Prostate gland (tissue), 2 donors: ENCODE measurements around the gene RFTN1. TPM values are rescaled to one million over a fixed set of nuclear protein-coding genes. Genes with fewer than 3 reads are reported as not detected.

Experiments
- DNase-seq: peaks from one replicate; pipeline ENCODE4 v3.0.0-alpha.2; 2019; ENCODE audit warnings: low spot score
- H3K27ac ChIP-seq, 2 donors: fragments of 200-600 bp; sonication (generic); 2 replicates each; pipeline ENCODE4 v1.5.1; 2017 to 2019
- H3K27me3 ChIP-seq: fragments of 200-600 bp; sonication (generic); replicated peaks from 2 replicates; pipeline ENCODE4 v1.5.1; 2019; ENCODE audit not compliant: insufficient read depth
- H3K36me3 ChIP-seq, 2 donors: fragments of 200-600 bp; sonication (generic); 1 replicate in 1 of 2; 2 replicates in 1 of 2; pipeline versions ENCODE4 v1.5.1 to v1.8.1; 2017 to 2019
- H3K4me1 ChIP-seq: fragments of 200-600 bp; sonication (generic); replicated peaks from 2 replicates; pipeline ENCODE4 v1.5.1; 2019
- H3K4me3 ChIP-seq, 2 donors: fragments of 200-600 bp; sonication (generic); 2 replicates each; pipeline ENCODE4 v1.5.1; 2017 to 2019
- H3K9me3 ChIP-seq: fragments of 200-600 bp; sonication (generic); 2 replicates; pipeline ENCODE4 v1.5.1; 2017
- POLR2A ChIP-seq: fragments of 450-650 bp; IDR thresholded peaks from one replicate; pipeline ENCODE4 v1.6.1; 2016; ENCODE audit warnings: antibody characterized with exemption, mild to moderate bottlenecking
- POLR2AphosphoS5 ChIP-seq: sonication (generic); formaldehyde crosslinking; IDR thresholded peaks from one replicate; pipeline ENCODE4 v1.6.1; 2017; ENCODE audit warnings: antibody characterized with exemption
- WGBS: methylation state at CpG from one replicate; pipeline ENCODE4 v1.1.5; 2018; 5-methylcytosine and 5-hydroxymethylcytosine counted together
- intact Hi-C: fragments of 100-400 bp; cut with DNase I; formaldehyde crosslinking; loops from one replicate; pipeline ENCODE4 v1.14.2; 2022
- total RNA-seq, 2 donors: library from RNA; depleted of rRNA; stranded (reverse); fragments of >200 nt; gene quantifications; one replicate each; pipeline ENCODE4 v1.1.0, GENCODE V29; 2016
- TF ChIP-seq, protein P1 (sequence below), 4 experiments: fragments of 200-600 bp in 2 of 4; fragments of 450-650 bp in 2 of 4; sonication (generic) in 2 of 4; IDR thresholded peaks; 1 replicate in 3 of 4; 2 replicates in 1 of 4; pipeline ENCODE4 v1.5.1; 2016 to 2019; ENCODE audit warnings: antibody characterized with exemption in 4 of 4, mild to moderate bottlenecking in 2 of 4, moderate library complexity in 2 of 4

RFTN1 gene
- total RNA-seq, 2 donors from 2014 or later, result 7.4 to 16.1 TPM

- H3K9me3 ChIP-seq, result no peaks in the 10 kb centered on the region
- TF ChIP-seq POLR2A (no peak), POLR2AphosphoS5 (no peak)
- TF ChIP-seq, protein P1, sequence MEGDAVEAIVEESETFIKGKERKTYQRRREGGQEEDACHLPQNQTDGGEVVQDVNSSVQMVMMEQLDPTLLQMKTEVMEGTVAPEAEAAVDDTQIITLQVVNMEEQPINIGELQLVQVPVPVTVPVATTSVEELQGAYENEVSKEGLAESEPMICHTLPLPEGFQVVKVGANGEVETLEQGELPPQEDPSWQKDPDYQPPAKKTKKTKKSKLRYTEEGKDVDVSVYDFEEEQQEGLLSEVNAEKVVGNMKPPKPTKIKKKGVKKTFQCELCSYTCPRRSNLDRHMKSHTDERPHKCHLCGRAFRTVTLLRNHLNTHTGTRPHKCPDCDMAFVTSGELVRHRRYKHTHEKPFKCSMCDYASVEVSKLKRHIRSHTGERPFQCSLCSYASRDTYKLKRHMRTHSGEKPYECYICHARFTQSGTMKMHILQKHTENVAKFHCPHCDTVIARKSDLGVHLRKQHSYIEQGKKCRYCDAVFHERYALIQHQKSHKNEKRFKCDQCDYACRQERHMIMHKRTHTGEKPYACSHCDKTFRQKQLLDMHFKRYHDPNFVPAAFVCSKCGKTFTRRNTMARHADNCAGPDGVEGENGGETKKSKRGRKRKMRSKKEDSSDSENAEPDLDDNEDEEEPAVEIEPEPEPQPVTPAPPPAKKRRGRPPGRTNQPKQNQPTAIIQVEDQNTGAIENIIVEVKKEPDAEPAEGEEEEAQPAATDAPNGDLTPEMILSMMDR (IDR thresholded peaks at IDR 0.05), result no peak
- intact Hi-C loops, result no loop called here
- no peak overlapping the region for H3K27ac ChIP-seq
- no peaks in the 10 kb centered on the region for H3K27me3 ChIP-seq
- no peaks in the 10 kb centered on the region for H3K4me1 ChIP-seq
- no peak overlapping the region for H3K4me3 ChIP-seq
- DNase-seq, result no peak
- no peaks in the 10 kb centered on the region for H3K36me3 ChIP-seq
- 97% methylated on average over 3 of the region's 3 CpGs for WGBS
These were observed 37.7 kb downstream of the RFTN1 start for GRCh38 chr3:16475766-16476165.

DNA sequence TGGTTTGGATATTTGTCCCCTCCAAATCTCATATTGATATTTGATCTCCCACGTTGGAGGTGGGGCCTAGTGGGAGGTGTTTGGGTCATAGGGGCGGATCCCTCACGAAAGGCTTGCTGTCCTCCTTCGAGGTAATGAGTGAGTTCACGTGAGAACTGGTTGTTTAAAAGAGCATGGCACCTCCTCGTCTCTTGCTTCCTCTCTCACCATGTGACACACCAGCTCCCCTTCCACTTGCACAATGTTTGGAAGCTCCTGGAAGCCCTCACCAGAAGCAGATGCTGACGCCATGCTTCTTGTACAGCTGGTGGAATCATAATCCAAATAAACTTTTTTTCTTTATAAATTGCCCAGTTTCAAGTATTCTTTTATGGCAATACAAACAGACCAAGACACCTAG lies 38.6 kb downstream of the RFTN1 start:
- Histone ChIP-seq H3K4me3 (no peak overlapping the region), H3K4me1 (no peaks in the 10 kb centered on the region), H3K36me3 (no peaks in the 10 kb centered on the region), H3K27me3 (no peaks in the 10 kb centered on the region), H3K9me3 (no peaks in the 10 kb centered on the region), H3K27ac (no peak overlapping the region)
- DNase-seq, result no peak
- WGBS, result 70% methylated on average over 7 of the region's 7 CpGs
- TF ChIP-seq, protein P1 (IDR thresholded peaks at IDR 0.05), result no peak
- TF ChIP-seq POLR2A, result no peak
- no peak for TF ChIP-seq POLR2AphosphoS5
- intact Hi-C loops, result no loop called here

DNA sequence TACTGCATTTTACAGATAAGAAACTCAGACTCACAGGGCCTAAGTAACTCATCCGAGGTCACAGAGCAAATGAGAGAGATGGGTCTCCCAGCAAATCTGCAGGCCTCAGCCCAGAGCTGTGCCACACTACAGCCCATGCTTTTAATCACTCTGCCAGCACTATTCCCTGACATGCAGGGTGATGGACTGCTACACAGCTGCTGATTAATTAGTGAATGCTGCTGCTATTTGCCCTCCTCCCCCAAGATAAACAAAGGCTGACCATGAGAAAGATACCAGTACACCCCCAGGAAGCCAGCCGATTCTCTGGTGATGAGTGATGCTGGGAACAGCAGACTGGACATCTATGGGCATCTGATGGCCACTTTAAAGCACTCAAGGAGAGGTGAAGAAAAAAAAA lies 39.3 kb downstream of the RFTN1 start:
- TF ChIP-seq POLR2A, result no peak
- TF ChIP-seq, protein P1 (IDR thresholded peaks at IDR 0.05), result no peak
- TF ChIP-seq POLR2AphosphoS5, result no peak
- 73% methylated on average over 2 of the region's 2 CpGs for WGBS
- Histone ChIP-seq H3K4me1 (no peaks in the 10 kb centered on the region), H3K27ac (no peak overlapping the region), H3K9me3 (no peaks in the 10 kb centered on the region), H3K27me3 (no peaks in the 10 kb centered on the region), H3K36me3 (no peaks in the 10 kb centered on the region), H3K4me3 (no peak overlapping the region)
- no peak for DNase-seq
- intact Hi-C loops, result no loop called here

DNA sequence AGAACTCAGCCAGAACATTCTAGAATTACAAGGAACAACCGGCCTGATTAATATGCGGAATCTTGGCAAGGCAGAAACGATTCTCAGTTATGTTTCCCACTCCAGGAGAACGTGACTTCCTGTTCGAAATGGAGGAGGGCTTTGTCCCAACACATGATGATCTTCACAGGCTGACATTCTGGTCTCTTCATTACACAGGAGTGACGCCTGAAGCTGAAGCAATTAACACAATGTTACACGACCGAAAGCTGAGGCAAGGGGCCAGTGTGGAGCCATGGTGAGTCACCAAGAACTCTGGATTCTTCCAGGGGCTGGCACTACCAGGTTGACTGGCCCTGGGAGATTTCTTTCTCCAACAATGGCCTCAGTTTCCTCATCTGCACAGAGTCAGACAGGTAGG lies 40.9 kb downstream of the RFTN1 start:
- no peaks in the 10 kb centered on the region for H3K4me1 ChIP-seq
- H3K27ac ChIP-seq, result no peak overlapping the region
- WGBS, result 73% methylated on average over 8 of the region's 8 CpGs

DNA sequence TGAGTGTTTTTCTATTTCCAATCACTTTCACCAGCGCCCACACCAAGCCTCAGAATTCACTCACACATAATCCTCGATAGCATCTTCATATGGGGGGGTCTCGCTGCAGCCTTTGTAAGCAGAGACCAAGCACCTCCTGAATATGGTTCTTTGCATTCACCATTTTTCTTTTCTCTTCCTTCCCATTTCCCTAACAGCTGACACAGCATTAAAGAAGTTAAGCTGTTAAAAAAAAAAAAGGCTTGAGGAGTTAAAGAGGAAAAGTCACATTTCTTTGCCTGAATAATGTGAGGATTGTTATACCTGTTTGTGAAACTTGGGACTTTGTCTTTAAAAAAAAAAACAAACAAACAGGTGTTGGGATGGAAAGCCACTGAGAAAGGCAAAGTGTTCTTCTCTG lies 41.6 kb downstream of the RFTN1 start:
- TF ChIP-seq POLR2AphosphoS5 (no peak), POLR2A (no peak)
- TF ChIP-seq, protein P1 (IDR thresholded peaks at IDR 0.05), result no peak
- Histone ChIP-seq H3K4me3 (no peak overlapping the region), H3K27ac (no peak overlapping the region), H3K27me3 (no peaks in the 10 kb centered on the region), H3K4me1 (no peaks in the 10 kb centered on the region), H3K36me3 (no peaks in the 10 kb centered on the region), H3K9me3 (no peaks in the 10 kb centered on the region)
- no peak for DNase-seq
- intact Hi-C loops, result no loop called here
- 96% methylated on average over 3 of the region's 3 CpGs for WGBS

More for the DNA sequence above, 40.9 kb downstream of the RFTN1 start:
- intact Hi-C loops, result no loop called here
- DNase-seq, result no peak
- H3K36me3 ChIP-seq, result no peaks in the 10 kb centered on the region
- H3K9me3 ChIP-seq, result no peaks in the 10 kb centered on the region
- no peaks in the 10 kb centered on the region for H3K27me3 ChIP-seq
- TF ChIP-seq, protein P1 (IDR thresholded peaks at IDR 0.05), result no peak
- TF ChIP-seq POLR2AphosphoS5 (no peak), POLR2A (no peak)
- no peak overlapping the region for H3K4me3 ChIP-seq
